SU-DHL-6 (cell line): ENCODE results near the gene NANOS2.

Experiments used
- CTCF ChIP-seq: fragments of 200-600 bp; sonication (generic); IDR thresholded peaks from one replicate; pipeline ENCODE4 v1.5.1; 2017; ENCODE audit warnings: antibody characterized with exemption, mild to moderate bottlenecking, low read length, moderate library complexity; ENCODE audit not compliant: insufficient read depth, poor library complexity, severe bottlenecking
- EZH2phosphoT487 ChIP-seq: fragments of 200-600 bp; sonication (generic), shearing (Covaris generic); conservative IDR thresholded peaks from 2 replicates; pipeline ENCODE4 v1.6.1; 2018; ENCODE audit warnings: mild to moderate bottlenecking, antibody characterized with exemption, low read length, moderate library complexity, mixed read lengths

GRCh38 chr19:45955905-45956608, 41.5 kb upstream of the NANOS2 start:
- TF ChIP-seq CTCF, result no peak
- no peak for TF ChIP-seq EZH2phosphoT487
